Measurements from ENCODE around the gene NAPSA. TPM values are rescaled to one million over a fixed set of nuclear protein-coding genes. Genes with fewer than 3 reads are reported as not detected.
"Not testable (repeated sequence)": the region's sequence is repeated elsewhere in the genome, so short reads cannot be mapped to it uniquely, and the experiment has no call there.

Gene NAPSA
- total RNA-seq, 1 donor from 2014 or later = 2.3 TPM

DNA sequence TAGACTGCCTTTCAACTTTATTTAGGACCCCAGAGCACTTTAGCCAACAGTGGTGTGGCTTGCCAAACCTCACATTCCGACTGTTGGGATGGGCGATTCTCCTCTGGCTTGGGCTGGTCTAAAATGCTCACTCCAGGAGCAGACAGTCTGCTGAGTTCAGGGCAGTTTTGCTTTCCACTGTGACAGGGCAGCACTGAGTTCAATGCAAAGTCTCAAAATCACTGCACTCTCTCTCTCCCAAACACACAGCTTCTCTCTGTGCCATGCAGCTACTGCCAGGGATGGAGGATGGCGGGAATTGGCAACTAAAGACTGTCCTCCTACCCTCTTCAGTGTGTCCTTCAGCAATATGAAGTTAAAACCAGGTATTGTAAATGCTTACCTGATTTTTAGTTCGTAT, 13.2 kb downstream of the NAPSA start:
- H3K36me3 Mint-ChIP-seq = no peaks in the 10 kb centered on the region
- no peak overlapping the region for H3K4me3 Mint-ChIP-seq
- H3K27ac Mint-ChIP-seq = no peak overlapping the region
- H3K4me1 Mint-ChIP-seq (ENCODE audit: unreplicated experiment) = no peaks in the 10 kb centered on the region
- H3K27me3 Mint-ChIP-seq = no peaks in the 10 kb centered on the region
- no peaks in the 10 kb centered on the region for H3K9me3 Mint-ChIP-seq
- TF ChIP-seq, protein P1, sequence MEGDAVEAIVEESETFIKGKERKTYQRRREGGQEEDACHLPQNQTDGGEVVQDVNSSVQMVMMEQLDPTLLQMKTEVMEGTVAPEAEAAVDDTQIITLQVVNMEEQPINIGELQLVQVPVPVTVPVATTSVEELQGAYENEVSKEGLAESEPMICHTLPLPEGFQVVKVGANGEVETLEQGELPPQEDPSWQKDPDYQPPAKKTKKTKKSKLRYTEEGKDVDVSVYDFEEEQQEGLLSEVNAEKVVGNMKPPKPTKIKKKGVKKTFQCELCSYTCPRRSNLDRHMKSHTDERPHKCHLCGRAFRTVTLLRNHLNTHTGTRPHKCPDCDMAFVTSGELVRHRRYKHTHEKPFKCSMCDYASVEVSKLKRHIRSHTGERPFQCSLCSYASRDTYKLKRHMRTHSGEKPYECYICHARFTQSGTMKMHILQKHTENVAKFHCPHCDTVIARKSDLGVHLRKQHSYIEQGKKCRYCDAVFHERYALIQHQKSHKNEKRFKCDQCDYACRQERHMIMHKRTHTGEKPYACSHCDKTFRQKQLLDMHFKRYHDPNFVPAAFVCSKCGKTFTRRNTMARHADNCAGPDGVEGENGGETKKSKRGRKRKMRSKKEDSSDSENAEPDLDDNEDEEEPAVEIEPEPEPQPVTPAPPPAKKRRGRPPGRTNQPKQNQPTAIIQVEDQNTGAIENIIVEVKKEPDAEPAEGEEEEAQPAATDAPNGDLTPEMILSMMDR (conservative IDR thresholded peaks at IDR 0.05) = no peak
- DNase-seq (ENCODE audit: extremely low spot score, unreplicated experiment) = no peak

DNA sequence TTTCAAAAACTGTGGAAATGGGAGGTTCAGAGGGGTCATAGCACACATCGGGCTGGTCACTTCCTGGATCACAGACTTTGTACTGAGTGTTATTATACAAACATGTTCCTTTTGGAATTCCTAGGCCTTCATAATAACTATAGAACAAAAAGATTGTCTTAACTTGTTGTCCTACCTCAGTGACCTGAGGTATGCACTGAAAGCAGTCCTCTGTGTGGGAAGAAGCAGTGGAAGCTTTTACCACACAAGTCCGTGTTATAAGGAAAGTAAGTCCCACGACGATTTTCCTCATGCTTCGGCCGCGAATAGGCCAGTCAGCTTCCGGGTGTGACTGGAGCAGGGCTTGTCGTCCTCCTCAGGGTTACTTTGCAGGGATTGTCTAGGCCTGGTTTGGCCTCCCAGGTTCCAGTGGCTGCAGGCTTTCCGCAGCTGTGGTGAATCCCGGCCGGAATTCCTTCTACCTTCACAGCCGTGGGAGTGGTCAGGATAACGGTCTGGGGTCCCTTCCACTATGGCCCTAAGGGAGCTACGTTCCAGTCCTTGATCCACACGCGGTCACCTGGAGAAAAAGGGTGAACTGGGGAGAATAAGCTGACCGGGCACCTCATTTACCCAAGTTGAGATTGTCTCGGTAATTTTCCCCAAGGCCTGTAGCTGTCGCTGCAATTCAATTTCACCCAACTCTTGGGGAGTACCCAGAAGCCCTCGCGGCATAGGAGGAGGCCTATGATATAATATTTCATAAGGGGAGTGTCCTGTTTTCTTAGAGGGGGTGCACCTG, 16.0 kb downstream of the NAPSA start:
- Mint-ChIP-seq H3K27ac (no peak overlapping the region), H3K9me3 (no peaks in the 10 kb centered on the region), H3K4me1 (ENCODE audit: unreplicated experiment) (no peaks in the 10 kb centered on the region), H3K4me3 (no peak overlapping the region), H3K36me3 (peaks cover 9% of the 10 kb centered on the region), H3K27me3 (no peaks in the 10 kb centered on the region)
- TF ChIP-seq, protein P1 (conservative IDR thresholded peaks at IDR 0.05) = no peak
- DNase-seq (ENCODE audit: extremely low spot score, unreplicated experiment) = no peak

GRCh38 chr19:50347089-50347581, 18.3 kb downstream of the NAPSA start:
- H3K4me3 Mint-ChIP-seq; H3K4me1 Mint-ChIP-seq (ENCODE audit: unreplicated experiment); H3K27me3 Mint-ChIP-seq; H3K9me3 Mint-ChIP-seq; H3K27ac Mint-ChIP-seq; DNase-seq (ENCODE audit: extremely low spot score, unreplicated experiment): not testable (repeated sequence)
- peaks cover 13% of the 10 kb centered on the region for H3K36me3 Mint-ChIP-seq

DNA sequence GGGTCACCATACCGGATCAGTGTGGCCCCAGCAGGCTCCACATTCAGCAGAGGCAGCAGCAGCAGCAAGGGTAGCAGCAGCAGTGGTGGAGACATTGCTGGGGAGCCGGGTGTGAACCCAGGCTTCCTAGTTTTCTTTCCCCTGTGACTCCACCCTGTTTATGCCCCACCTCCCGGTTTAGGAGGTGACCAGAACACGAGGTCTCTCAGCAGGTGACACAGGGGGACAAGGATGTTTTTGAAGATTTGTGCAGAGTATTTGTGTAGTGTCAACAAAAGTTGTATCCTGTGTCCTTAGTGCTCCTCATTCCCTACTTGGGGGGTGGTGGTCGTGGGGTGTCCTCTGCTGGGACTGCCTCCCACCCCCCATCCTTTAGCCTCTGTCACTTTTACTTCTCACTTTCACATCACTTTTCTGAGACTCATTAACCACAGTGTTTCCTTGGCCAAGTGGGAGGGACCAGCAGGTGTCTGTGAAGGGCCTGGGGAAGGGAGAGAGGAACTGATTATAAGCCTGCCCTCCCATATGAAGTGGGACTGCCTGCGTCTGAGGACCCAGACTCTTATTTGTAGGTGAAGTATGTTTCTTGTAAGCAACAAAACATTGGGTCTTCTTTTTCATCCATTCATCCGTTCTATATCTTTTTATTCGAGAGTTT, 20.6 kb downstream of the NAPSA start:
- H3K27ac Mint-ChIP-seq = no peak overlapping the region
- H3K9me3 Mint-ChIP-seq = no peaks in the 10 kb centered on the region
- H3K4me3 Mint-ChIP-seq = no peak overlapping the region
- no peaks in the 10 kb centered on the region for H3K4me1 Mint-ChIP-seq (ENCODE audit: unreplicated experiment)
- no peak for DNase-seq (ENCODE audit: extremely low spot score, unreplicated experiment)
- no peaks in the 10 kb centered on the region for H3K27me3 Mint-ChIP-seq
- H3K36me3 Mint-ChIP-seq = peaks cover 13% of the 10 kb centered on the region
- TF ChIP-seq, protein P1 (conservative IDR thresholded peaks at IDR 0.05) = no peak

DNA sequence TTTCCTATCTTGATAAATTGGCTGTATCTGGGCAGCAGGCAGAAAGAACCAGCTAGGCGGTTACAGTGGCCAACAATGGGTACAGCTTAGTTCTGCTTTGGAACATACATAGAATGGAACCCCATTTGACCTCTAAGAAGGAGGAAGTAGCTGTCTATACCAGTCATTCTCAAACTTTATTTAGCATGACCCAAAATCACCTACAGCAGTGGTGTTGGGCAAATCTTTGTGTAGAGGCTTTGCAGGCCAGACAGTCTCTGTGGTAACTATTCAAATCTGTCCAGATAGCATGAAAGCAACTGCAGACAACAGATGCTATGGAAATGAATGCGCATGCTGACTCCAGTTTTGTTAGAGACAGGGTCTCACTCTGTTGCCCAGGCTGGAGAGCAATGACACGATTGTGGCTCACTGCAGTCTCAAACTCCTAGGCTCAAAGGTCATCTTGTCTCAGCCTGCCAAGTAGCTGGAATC, 24.3 kb downstream of the NAPSA start:
- no peaks in the 10 kb centered on the region for H3K4me1 Mint-ChIP-seq (ENCODE audit: unreplicated experiment)
- DNase-seq (ENCODE audit: extremely low spot score, unreplicated experiment) = no peak
- H3K27me3 Mint-ChIP-seq = no peaks in the 10 kb centered on the region
- no peak overlapping the region for H3K4me3 Mint-ChIP-seq
- no peaks in the 10 kb centered on the region for H3K9me3 Mint-ChIP-seq
- TF ChIP-seq, protein P1 (conservative IDR thresholded peaks at IDR 0.05) = no peak
- peaks cover 11% of the 10 kb centered on the region for H3K36me3 Mint-ChIP-seq
- H3K27ac Mint-ChIP-seq = no peak overlapping the region

DNA sequence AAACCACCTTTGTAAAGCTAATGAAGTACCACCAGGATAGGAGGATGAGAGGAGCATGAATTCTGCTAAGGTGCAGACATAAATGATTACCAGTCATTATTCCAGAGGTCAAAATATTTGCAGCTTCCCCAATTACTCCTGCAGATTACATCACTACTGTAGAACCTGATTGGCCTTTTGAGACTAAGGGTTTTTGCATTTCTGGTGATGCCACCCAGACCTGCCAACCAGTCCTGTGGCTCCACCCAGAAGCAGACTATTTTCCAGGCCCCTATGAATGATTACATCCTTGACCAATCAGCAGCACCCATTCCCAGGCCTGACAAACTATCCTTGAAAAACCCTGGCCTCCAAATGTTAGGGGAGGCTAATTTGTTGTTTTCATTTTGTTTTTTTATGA, 25.1 kb downstream of the NAPSA start:
- H3K4me3 Mint-ChIP-seq = no peak overlapping the region
- TF ChIP-seq, protein P1 (conservative IDR thresholded peaks at IDR 0.05) = no peak
- H3K36me3 Mint-ChIP-seq = peaks cover 14% of the 10 kb centered on the region
- H3K27me3 Mint-ChIP-seq = no peaks in the 10 kb centered on the region
- DNase-seq (ENCODE audit: extremely low spot score, unreplicated experiment) = no peak
- H3K4me1 Mint-ChIP-seq (ENCODE audit: unreplicated experiment) = peaks cover 5% of the 10 kb centered on the region
- no peak overlapping the region for H3K27ac Mint-ChIP-seq
- H3K9me3 Mint-ChIP-seq = peaks cover 6% of the 10 kb centered on the region

- not testable (repeated sequence) for H3K9me3 Mint-ChIP-seq, H3K4me3 Mint-ChIP-seq
Observed at GRCh38 chr19:50337031-50337430, 28.4 kb downstream of the NAPSA start.

More at GRCh38 chr19:50337031-50337430, 28.4 kb downstream of the NAPSA start:
- not testable (repeated sequence) for H3K27me3 Mint-ChIP-seq; H3K27ac Mint-ChIP-seq; H3K36me3 Mint-ChIP-seq; DNase-seq (ENCODE audit: extremely low spot score, unreplicated experiment)
- peaks cover 12% of the 10 kb centered on the region for H3K4me1 Mint-ChIP-seq (ENCODE audit: unreplicated experiment)
